HepG2 (cell line): ENCODE measurements around the gene ZNRF3. TPM values are rescaled to one million over a fixed set of nuclear protein-coding genes. Genes with fewer than 3 reads are reported as not detected.

Experiments
- AGO2 ChIP-seq: fragments of 200-400 bp; formaldehyde crosslinking; optimal IDR thresholded peaks from 2 replicates; pipeline ENCODE3; 2017; ENCODE audit warnings: mild to moderate bottlenecking, low read depth, low read length, moderate library complexity
- AKAP8 ChIP-seq: sonication (generic); formaldehyde crosslinking; IDR thresholded peaks from 2 replicates; pipeline ENCODE4 v1.5.1; 2020; ENCODE audit warnings: mild to moderate bottlenecking, missing genetic modification reagents
- GATA4 ChIP-seq: sonication (generic); IDR thresholded peaks from 2 replicates; pipeline ENCODE4 v1.6.1; 2016; ENCODE audit warnings: antibody characterized with exemption, low read depth, borderline replicate concordance
- GATAD2A ChIP-seq: IDR thresholded peaks from 2 replicates; pipeline ENCODE4 v1.6.1; 2016
- HMG20A ChIP-seq: IDR thresholded peaks from 2 replicates; pipeline ENCODE4 v1.6.1; 2016; ENCODE audit warnings: borderline replicate concordance
- HNRNPH1 ChIP-seq: fragments of 200-400 bp; formaldehyde crosslinking; optimal IDR thresholded peaks from 2 replicates; pipeline ENCODE3; 2017; ENCODE audit warnings: mild to moderate bottlenecking, low read depth, low read length
- ISX ChIP-seq: sonication (generic); formaldehyde crosslinking; conservative IDR thresholded peaks from 2 replicates; pipeline ENCODE4 v1.5.0; 2020; ENCODE audit warnings: missing genetic modification reagents
- LCORL ChIP-seq, 2 experiments: fragments of 450-650 bp in 1 of 2; sonication (generic) in 1 of 2; formaldehyde crosslinking in 1 of 2; IDR thresholded peaks; 2 replicates each; pipeline versions ENCODE4 v1.5.0 to v1.6.1; 2017 to 2020; ENCODE audit warnings: antibody characterized with exemption in 1 of 2, missing genetic modification reagents in 1 of 2
- NR0B2 ChIP-seq: sonication (generic); formaldehyde crosslinking; IDR thresholded peaks from 2 replicates; pipeline ENCODE4 v1.4.0; 2020; ENCODE audit warnings: mild to moderate bottlenecking, missing genetic modification reagents
- PATZ1 ChIP-seq: sonication (generic); formaldehyde crosslinking; IDR thresholded peaks from 2 replicates; pipeline ENCODE4 v1.4.0; 2020; ENCODE audit warnings: missing genetic modification reagents
- RFX1 ChIP-seq: fragments of 450-650 bp; IDR thresholded peaks from 2 replicates; pipeline ENCODE4 v1.6.1; 2017
- SNRNP70 ChIP-seq: fragments of 200-400 bp; formaldehyde crosslinking; IDR thresholded peaks from 2 replicates; pipeline ENCODE4 v1.6.1; 2017; ENCODE audit warnings: mild to moderate bottlenecking, low read depth, low read length, moderate library complexity
- TSC22D2 ChIP-seq: sonication (generic); formaldehyde crosslinking; IDR thresholded peaks from 2 replicates; pipeline ENCODE4 v1.5.1; 2020; ENCODE audit warnings: missing genetic modification reagents, mild to moderate bottlenecking, borderline replicate concordance
- ZNF160 ChIP-seq: sonication (generic); formaldehyde crosslinking; IDR thresholded peaks from 2 replicates; pipeline ENCODE4 v1.8.0; 2022; ENCODE audit warnings: mild to moderate bottlenecking, inconsistent platforms, missing genetic modification reagents
- ZNF17 ChIP-seq: sonication (generic); formaldehyde crosslinking; IDR thresholded peaks from 2 replicates; pipeline ENCODE4 v1.5.0; 2020; ENCODE audit warnings: mild to moderate bottlenecking, missing genetic modification reagents
- ZNF407 ChIP-seq: sonication (generic); formaldehyde crosslinking; IDR thresholded peaks from one replicate; pipeline ENCODE4 v1.5.1; 2020; ENCODE audit warnings: mild to moderate bottlenecking, missing genetic modification reagents; ENCODE audit errors: not compliant biosample characterization
- ZNF431 ChIP-seq: sonication (generic); formaldehyde crosslinking; IDR thresholded peaks from 2 replicates; pipeline ENCODE4 v1.9.0; 2022; ENCODE audit warnings: missing genetic modification reagents, low read depth, mild to moderate bottlenecking, borderline replicate concordance
- ZNF597 ChIP-seq: sonication (generic); formaldehyde crosslinking; IDR thresholded peaks from 2 replicates; pipeline ENCODE4 v1.5.0; 2020; ENCODE audit warnings: missing genetic modification reagents
- polyA plus RNA-seq, 8 experiments: library from polyadenylated mRNA; depleted of rRNA in 3 of 8; stranded (reverse) in 7 of 8; unstranded in 1 of 8; fragments of >200 nt; fragmentation: Illumina TruSeq in 4 of 8; extraction: Trizol in 4 of 8; gene quantifications; 2 replicates each; pipeline versions ENCODE4 v1.2.1 to v1.2.3, GENCODE V29; 2011 to 2016; ENCODE audit warnings: low read depth in 4 of 8, missing spikeins in 1 of 8, mixed read lengths in 1 of 8; ENCODE audit not compliant: insufficient read depth in 1 of 8
- total RNA-seq, 5 experiments: library from RNA; depleted of rRNA; stranded (reverse); fragments of >200 nt; fragmentation: Illumina TruSeq; extraction: Trizol; gene quantifications; 2 replicates each; pipeline ENCODE4 v1.2.3, GENCODE V29; 2016; ENCODE audit warnings: low read depth in 1 of 5

ZNRF3 gene
- total and polyA plus RNA-seq, 2 of the 13 experiments (the other 11 are each of a cell fraction or from before 2014, with no cell fraction given) = 20.3 to 36.7 TPM

- TF ChIP-seq ISX (CRISPR knock-in tag) (no peak), TSC22D2 (CRISPR knock-in tag) (no peak), ZNF407 (no peak), NR0B2 (CRISPR knock-in tag) (no peak), GATAD2A (CRISPR knock-in tag) (peak; percentile 90), SNRNP70 (no peak), ZNF431 (CRISPR knock-in tag) (no peak), ZNF17 (no peak), AGO2 (no peak), PATZ1 (CRISPR knock-in tag) (peak; percentile 67), HNRNPH1 (no peak), ZNF597 (CRISPR knock-in tag) (no peak), AKAP8 (CRISPR knock-in tag) (peak; percentile 56; the same call in 1 of the 2 replicates), HMG20A (peak; percentile 66; the same call in 1 of the 2 replicates), RFX1 (no peak), LCORL (IDR thresholded peaks at IDR 0.05) (no peak), LCORL (CRISPR knock-in tag; IDR thresholded peaks at IDR 0.05) (peak; percentile 77), GATA4 (0 out of 2 replicates have a peak, but pooled peaks have one; percentile 13), ZNF160 (CRISPR knock-in tag) (no peak)
These were observed 39.3 kb downstream of the ZNRF3 start (continued) for GRCh38 chr22:28922540-28923244.
